GM19099 (cell line): ENCODE measurements around the gene IKZF4.
A peak's percentile ranks its signal among the peaks of the same experiment; 100 is the strongest.

Experiments used
- POLR2A ChIP-seq: IDR thresholded peaks from 3 replicates; pipeline ENCODE4 v1.6.1; 2011; ENCODE audit warnings: low read depth; ENCODE audit not compliant: insufficient read length; ENCODE audit errors: extremely low read depth

IKZF4 gene

GRCh38 chr12:55995366-55995765, 25.5 kb upstream of the IKZF4 start:
- TF ChIP-seq POLR2A, result no peak

- TF ChIP-seq POLR2A, result no peak
Measured at GRCh38 chr12:55996201-55996714, 24.6 kb upstream of the IKZF4 start.

- peak; percentile 61 for TF ChIP-seq POLR2A
Measured at GRCh38 chr12:55996715-55997534, 23.9 kb upstream of the IKZF4 start, which contains the start of gene SUOX. TSS of gene SUOX (plus strand) at chr12:55997276. CDS start at chr12:56002222, 4,946 bp downstream.

GRCh38 chr12:55997535-55997859, 23.3 kb upstream of the IKZF4 start:
- TF ChIP-seq POLR2A, result no peak

GRCh38 chr12:56001487-56002100, 19.2 kb upstream of the IKZF4 start:
- TF ChIP-seq POLR2A, result no peak

- TF ChIP-seq POLR2A, result no peak
Measured at GRCh38 chr12:56004211-56004610, 16.6 kb upstream of the IKZF4 start.

GRCh38 chr12:56007564-56008559, 13.0 kb upstream of the IKZF4 start:
- TF ChIP-seq POLR2A, result peak; percentile 4

GRCh38 chr12:56010111-56010570, 10.7 kb upstream of the IKZF4 start:
- no peak for TF ChIP-seq POLR2A

- TF ChIP-seq POLR2A, result no peak
Measured at GRCh38 chr12:56011509-56012090, 9.2 kb upstream of the IKZF4 start.

- TF ChIP-seq POLR2A, result no peak
Measured at GRCh38 chr12:56013482-56013881, 7.4 kb upstream of the IKZF4 start.

- no peak for TF ChIP-seq POLR2A
Measured at GRCh38 chr12:56014205-56014604, 6.6 kb upstream of the IKZF4 start.

GRCh38 chr12:56017181-56017580, 3.7 kb upstream of the IKZF4 start:
- no peak for TF ChIP-seq POLR2A

- no peak for TF ChIP-seq POLR2A
Measured at GRCh38 chr12:56018356-56018755, 2.5 kb upstream of the IKZF4 start.

GRCh38 chr12:56021889-56022497, 1.1 kb downstream of the IKZF4 start:
- TF ChIP-seq POLR2A, result no peak
